ENCODE results near the gene CACNB2.

DNA sequence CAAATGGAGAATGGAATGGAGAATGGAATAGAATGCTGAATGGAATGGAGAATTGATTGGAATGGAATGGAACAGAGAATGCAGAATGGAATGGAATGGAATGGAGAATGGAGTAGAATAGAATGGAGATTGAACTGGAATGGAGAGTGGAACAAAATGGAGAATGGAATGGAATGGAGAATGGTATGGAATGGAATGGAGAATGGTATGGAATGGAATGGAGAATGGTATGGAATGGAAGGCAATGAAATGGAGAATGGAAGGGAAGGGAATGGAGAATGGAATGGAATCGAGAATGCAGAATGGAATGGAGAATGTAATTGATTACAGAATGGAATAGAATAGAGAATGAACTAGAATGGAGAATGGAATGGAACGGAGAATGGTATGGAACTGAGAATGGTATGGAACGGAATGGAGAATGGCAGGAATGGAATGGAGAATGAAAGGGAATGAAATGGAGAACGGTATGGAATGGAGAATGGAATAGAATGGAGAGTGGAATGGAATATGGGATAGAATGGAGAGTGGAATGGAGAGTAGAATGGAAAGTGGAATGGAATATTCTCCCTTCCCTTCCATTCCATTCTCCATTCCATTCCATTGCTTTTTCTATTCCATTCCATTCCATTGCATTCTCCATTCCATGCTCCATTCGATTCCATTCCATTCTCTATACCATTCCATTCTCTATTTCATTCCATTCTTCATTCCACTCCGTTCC is 422.9 kb downstream of the CACNB2 start:
- TF ChIP-seq POLR2A (IDR thresholded peaks at IDR 0.05; ENCODE audit: low read length) (no peak), GATA1 (IDR thresholded peaks at IDR 0.05; ENCODE audit: low read depth, low read length) (no peak)
